NCI-H128 (cell line): Measurements from ENCODE around the gene USP9X.
"Not testable (repeated sequence)": the region's sequence is repeated elsewhere in the genome, so short reads cannot be mapped to it uniquely, and the experiment has no call there.

Experiments used
- DNase-seq: peaks from one replicate; lab custom pipeline; 2025; ENCODE audit not compliant: unreplicated experiment; lab: John Stamatoyannopoulos, UW

USP9X gene

GRCh38 chrX:41178201-41178600 is 93.0 kb downstream of the USP9X start:
- no peak for DNase-seq

- no peak for DNase-seq
Observed at GRCh38 chrX:41180194-41180908, 95.1 kb downstream of the USP9X start.

GRCh38 chrX:41184312-41184711 is 99.1 kb downstream of the USP9X start:
- no peak for DNase-seq

GRCh38 chrX:41186946-41187345 is 101.7 kb downstream of the USP9X start:
- DNase-seq, result not testable (repeated sequence)

- no peak for DNase-seq
Observed at GRCh38 chrX:41189156-41189555, 103.9 kb downstream of the USP9X start.

- DNase-seq, result no peak
Observed at GRCh38 chrX:41192880-41193279, 107.6 kb downstream of the USP9X start.

- no peak for DNase-seq
Observed at GRCh38 chrX:41198410-41198809, 113.2 kb downstream of the USP9X start.

GRCh38 chrX:41200785-41201184 is 115.5 kb downstream of the USP9X start:
- DNase-seq, result no peak

- DNase-seq, result no peak
Observed at GRCh38 chrX:41209853-41210252, 124.6 kb downstream of the USP9X start.

- no peak for DNase-seq
Observed at GRCh38 chrX:41224605-41225004, 139.4 kb downstream of the USP9X start.

GRCh38 chrX:41233988-41234387 is 148.7 kb downstream of the USP9X start:
- DNase-seq, result no peak

GRCh38 chrX:41234471-41234870 is 149.2 kb downstream of the USP9X start:
- DNase-seq, result not testable (repeated sequence)

GRCh38 chrX:41234962-41235361 is 149.7 kb downstream of the USP9X start:
- no peak for DNase-seq

- DNase-seq, result no peak
Observed at GRCh38 chrX:41236629-41237028, 151.4 kb downstream of the USP9X start.

- DNase-seq, result no peak
Observed at GRCh38 chrX:41240509-41240908, 155.3 kb downstream of the USP9X start.

- no peak for DNase-seq
Observed at GRCh38 chrX:41241962-41242361, 156.7 kb downstream of the USP9X start.

- DNase-seq, result no peak
Observed at GRCh38 chrX:41245641-41246040, 160.4 kb downstream of the USP9X start.

- DNase-seq, result no peak
Observed at GRCh38 chrX:41250867-41251266, 165.6 kb downstream of the USP9X start.

GRCh38 chrX:41257801-41258200 is 172.6 kb downstream of the USP9X start:
- no peak for DNase-seq

GRCh38 chrX:41258226-41258625 is 173.0 kb downstream of the USP9X start:
- DNase-seq, result no peak

- no peak for DNase-seq
Observed at GRCh38 chrX:41258871-41259270, 173.6 kb downstream of the USP9X start.

GRCh38 chrX:41259516-41259915 is 174.3 kb downstream of the USP9X start:
- DNase-seq, result no peak

- no peak for DNase-seq
Observed at GRCh38 chrX:41265615-41266014, 180.4 kb downstream of the USP9X start.
